Suprapubic skin (tissue), 4 donors: Measurements from ENCODE around the gene SLIT2. TPM values are rescaled to one million over a fixed set of nuclear protein-coding genes. Genes with fewer than 3 reads are reported as not detected.

Experiments used
- DNase-seq, 2 donors: peaks; one replicate each; pipeline ENCODE4 v3.0.0-alpha.2; 2019; ENCODE audit warnings: low spot score in 2 of 2
- H3K27ac ChIP-seq: fragments of 200-600 bp; sonication (generic); one replicate; pipeline ENCODE4 v1.5.1; 2019
- H3K27me3 ChIP-seq: fragments of 200-600 bp; sonication (generic); one replicate; pipeline ENCODE4 v1.5.1; 2019
- H3K36me3 ChIP-seq: fragments of 200-600 bp; sonication (generic); one replicate; pipeline ENCODE4 v1.5.1; 2019
- H3K4me1 ChIP-seq: fragments of 200-600 bp; sonication (generic); one replicate; pipeline ENCODE4 v1.5.1; 2019
- H3K4me3 ChIP-seq: fragments of 200-600 bp; sonication (generic); one replicate; pipeline ENCODE4 v1.5.1; 2019; ENCODE audit warnings: mild to moderate bottlenecking
- H3K9me3 ChIP-seq: fragments of 200-600 bp; sonication (generic); one replicate; pipeline ENCODE4 v1.5.1; 2019
- EP300 ChIP-seq: sonication (generic); formaldehyde crosslinking; IDR thresholded peaks from one replicate; pipeline ENCODE4 v1.6.1; 2017; ENCODE audit warnings: antibody characterized with exemption
- POLR2A ChIP-seq, 2 donors: fragments of 450-650 bp; IDR thresholded peaks; one replicate each; pipeline ENCODE4 v1.6.1; 2017; ENCODE audit warnings: antibody characterized with exemption in 2 of 2, mild to moderate bottlenecking in 2 of 2, moderate library complexity in 2 of 2
- POLR2AphosphoS5 ChIP-seq, 3 donors: sonication (generic); formaldehyde crosslinking; IDR thresholded peaks; one replicate each; pipeline ENCODE4 v1.6.1; 2017; ENCODE audit warnings: antibody characterized with exemption in 3 of 3
- WGBS: methylation state at CpG from one replicate; pipeline ENCODE4 v1.1.5; 2018; 5-methylcytosine and 5-hydroxymethylcytosine counted together
- total RNA-seq, 4 donors: library from RNA; depleted of rRNA; stranded (reverse); fragments of >200 nt; gene quantifications; one replicate each; pipeline ENCODE4 v1.1.0, GENCODE V29; 2016
- TF ChIP-seq, protein P1 (sequence below), 2 donors: fragments of 200-600 bp in 1 of 2; fragments of 450-650 bp in 1 of 2; sonication (generic) in 1 of 2; IDR thresholded peaks; one replicate each; pipeline ENCODE4 v1.5.1; 2016 to 2019; ENCODE audit warnings: antibody characterized with exemption in 2 of 2, mild to moderate bottlenecking in 1 of 2, moderate library complexity in 1 of 2

SLIT2 gene
- total RNA-seq, 4 donors from 2014 or later, result 2.5 to 4.7 (median 3.0) TPM

GRCh38 chr4:20292739-20293138 lies 41.0 kb downstream of the SLIT2 start:
- H3K4me3 ChIP-seq, result no peak overlapping the region
- 92% methylated on average over 3 of the region's 3 CpGs for WGBS
- TF ChIP-seq POLR2AphosphoS5 (IDR thresholded peaks at IDR 0.05), result no peak
- TF ChIP-seq, protein P1, sequence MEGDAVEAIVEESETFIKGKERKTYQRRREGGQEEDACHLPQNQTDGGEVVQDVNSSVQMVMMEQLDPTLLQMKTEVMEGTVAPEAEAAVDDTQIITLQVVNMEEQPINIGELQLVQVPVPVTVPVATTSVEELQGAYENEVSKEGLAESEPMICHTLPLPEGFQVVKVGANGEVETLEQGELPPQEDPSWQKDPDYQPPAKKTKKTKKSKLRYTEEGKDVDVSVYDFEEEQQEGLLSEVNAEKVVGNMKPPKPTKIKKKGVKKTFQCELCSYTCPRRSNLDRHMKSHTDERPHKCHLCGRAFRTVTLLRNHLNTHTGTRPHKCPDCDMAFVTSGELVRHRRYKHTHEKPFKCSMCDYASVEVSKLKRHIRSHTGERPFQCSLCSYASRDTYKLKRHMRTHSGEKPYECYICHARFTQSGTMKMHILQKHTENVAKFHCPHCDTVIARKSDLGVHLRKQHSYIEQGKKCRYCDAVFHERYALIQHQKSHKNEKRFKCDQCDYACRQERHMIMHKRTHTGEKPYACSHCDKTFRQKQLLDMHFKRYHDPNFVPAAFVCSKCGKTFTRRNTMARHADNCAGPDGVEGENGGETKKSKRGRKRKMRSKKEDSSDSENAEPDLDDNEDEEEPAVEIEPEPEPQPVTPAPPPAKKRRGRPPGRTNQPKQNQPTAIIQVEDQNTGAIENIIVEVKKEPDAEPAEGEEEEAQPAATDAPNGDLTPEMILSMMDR (IDR thresholded peaks at IDR 0.05), result no peak
- TF ChIP-seq POLR2A (IDR thresholded peaks at IDR 0.05), result no peak
- TF ChIP-seq EP300, result no peak
- no peak overlapping the region for H3K27ac ChIP-seq
- H3K36me3 ChIP-seq, result no peaks in the 10 kb centered on the region
- no peaks in the 10 kb centered on the region for H3K27me3 ChIP-seq
- no peak for DNase-seq
- H3K9me3 ChIP-seq, result no peaks in the 10 kb centered on the region
- H3K4me1 ChIP-seq, result no peaks in the 10 kb centered on the region

GRCh38 chr4:20297261-20297660 lies 45.6 kb downstream of the SLIT2 start:
- Histone ChIP-seq H3K36me3 (no peaks in the 10 kb centered on the region), H3K4me3 (no peak overlapping the region), H3K4me1 (no peaks in the 10 kb centered on the region), H3K9me3 (no peaks in the 10 kb centered on the region), H3K27ac (no peak overlapping the region), H3K27me3 (no peaks in the 10 kb centered on the region)
- no peak for DNase-seq
- 46% methylated on average over 2 of the region's 2 CpGs for WGBS
- TF ChIP-seq POLR2AphosphoS5 (IDR thresholded peaks at IDR 0.05) (no peak), POLR2A (IDR thresholded peaks at IDR 0.05) (no peak), EP300 (no peak)
- TF ChIP-seq, protein P1 (IDR thresholded peaks at IDR 0.05), result no peak

- no peak for DNase-seq
- no peaks in the 10 kb centered on the region for H3K9me3 ChIP-seq
- no peak for TF ChIP-seq POLR2AphosphoS5 (IDR thresholded peaks at IDR 0.05)
- no peak for TF ChIP-seq EP300
- TF ChIP-seq POLR2A (IDR thresholded peaks at IDR 0.05), result no peak
- TF ChIP-seq, protein P1 (IDR thresholded peaks at IDR 0.05), result no peak
- H3K4me1 ChIP-seq, result no peaks in the 10 kb centered on the region
- H3K4me3 ChIP-seq, result no peak overlapping the region
- no peak overlapping the region for H3K27ac ChIP-seq
- H3K36me3 ChIP-seq, result no peaks in the 10 kb centered on the region
- 73% methylated on average over 6 of the region's 6 CpGs for WGBS
- no peaks in the 10 kb centered on the region for H3K27me3 ChIP-seq
Observed at GRCh38 chr4:20297783-20298182, 46.1 kb downstream of the SLIT2 start.

GRCh38 chr4:20298455-20298854 lies 46.8 kb downstream of the SLIT2 start:
- TF ChIP-seq POLR2A (IDR thresholded peaks at IDR 0.05) (no peak), POLR2AphosphoS5 (IDR thresholded peaks at IDR 0.05) (no peak), EP300 (no peak)
- TF ChIP-seq, protein P1 (IDR thresholded peaks at IDR 0.05), result no peak
- H3K27ac ChIP-seq, result no peak overlapping the region

GRCh38 chr4:20298986-20299385 lies 47.3 kb downstream of the SLIT2 start:
- no peaks in the 10 kb centered on the region for H3K36me3 ChIP-seq
- no peaks in the 10 kb centered on the region for H3K27me3 ChIP-seq
- H3K4me3 ChIP-seq, result no peak overlapping the region
- H3K4me1 ChIP-seq, result no peaks in the 10 kb centered on the region
- no peak for DNase-seq
- no peak for TF ChIP-seq POLR2A (IDR thresholded peaks at IDR 0.05)
- TF ChIP-seq EP300, result no peak
- TF ChIP-seq, protein P1 (IDR thresholded peaks at IDR 0.05), result no peak
- TF ChIP-seq POLR2AphosphoS5 (IDR thresholded peaks at IDR 0.05), result no peak
- H3K9me3 ChIP-seq, result no peaks in the 10 kb centered on the region
- no peak overlapping the region for H3K27ac ChIP-seq

More at GRCh38 chr4:20298455-20298854, 46.8 kb downstream of the SLIT2 start:
- no peak overlapping the region for H3K4me3 ChIP-seq
- H3K9me3 ChIP-seq, result no peaks in the 10 kb centered on the region
- no peak for DNase-seq
- no peaks in the 10 kb centered on the region for H3K36me3 ChIP-seq
- no peaks in the 10 kb centered on the region for H3K4me1 ChIP-seq
- H3K27me3 ChIP-seq, result no peaks in the 10 kb centered on the region
